Keratinocyte (primary cell): Measurements from ENCODE around the gene STN1. TPM values are rescaled to one million over a fixed set of nuclear protein-coding genes. Genes with fewer than 3 reads are reported as not detected.
A peak's percentile ranks its signal among the peaks of the same experiment; 100 is the strongest.

Experiments used
- DNase-seq: peaks from one replicate; pipeline ENCODE4 v3.0.0-alpha.2; 2011; ENCODE audit warnings: low read depth, missing footprints, low spot score
- FAIRE-seq: peaks from 2 replicates; lab custom pipeline; 2011; peaks lifted over from hg19 to GRCh38; lab: Jason Lieb, UNC
- H2AFZ ChIP-seq: 2 replicates; pipeline ENCODE4 v1.6.0; 2012; ENCODE audit warnings: low read length, control low read depth, inconsistent platforms; ENCODE audit not compliant: control insufficient read depth
- H3K27ac ChIP-seq: 2 replicates; pipeline ENCODE4 v1.5.1; 2011; ENCODE audit warnings: low read length; ENCODE audit not compliant: control insufficient read depth, insufficient read depth
- H3K27me3 ChIP-seq: 3 replicates; pipeline ENCODE4 v1.6.0; 2011; ENCODE audit warnings: low read length; ENCODE audit not compliant: control insufficient read depth, insufficient read depth; ENCODE audit errors: extremely low read depth
- H3K36me3 ChIP-seq, 2 experiments: 2 replicates in 1 of 2; 3 replicates in 1 of 2; pipeline ENCODE4 v1.5.1; 2011; ENCODE audit warnings: low read length in 2 of 2, mild to moderate bottlenecking in 1 of 2; ENCODE audit not compliant: control insufficient read depth in 2 of 2, insufficient read depth in 2 of 2; ENCODE audit errors: extremely low read depth in 1 of 2
- H3K4me1 ChIP-seq: 3 replicates; pipeline ENCODE4 v1.5.1; 2011; ENCODE audit warnings: low read length; ENCODE audit not compliant: control insufficient read depth, insufficient read depth; ENCODE audit errors: extremely low read depth
- H3K4me2 ChIP-seq: 3 replicates; pipeline ENCODE4 v1.6.0; 2011; ENCODE audit warnings: low read depth, low read length; ENCODE audit not compliant: control insufficient read depth, insufficient read depth; ENCODE audit errors: extremely low read depth
- H3K4me3 ChIP-seq, 3 experiments: fragments of 200-600 bp in 1 of 3; sonication (generic) in 1 of 3; 2 replicates in 2 of 3; 3 replicates in 1 of 3; pipeline ENCODE4 v1.5.1; 2011 to 2016; ENCODE audit warnings: low read length in 3 of 3, mild to moderate bottlenecking in 3 of 3, control low read depth in 2 of 3, inconsistent platforms in 1 of 3, low read depth in 1 of 3, mixed read lengths in 1 of 3, mixed run types in 1 of 3, moderate library complexity in 1 of 3; ENCODE audit not compliant: control insufficient read depth in 2 of 3, insufficient read depth in 2 of 3; ENCODE audit errors: extremely low read depth in 1 of 3
- H3K79me2 ChIP-seq: 2 replicates; pipeline ENCODE4 v1.6.0; 2012; ENCODE audit warnings: low read length; ENCODE audit not compliant: control insufficient read depth, insufficient read depth
- H3K9ac ChIP-seq: 3 replicates; pipeline ENCODE4 v1.6.0; 2011; ENCODE audit warnings: low read length; ENCODE audit not compliant: control insufficient read depth, insufficient read depth; ENCODE audit errors: extremely low read depth
- H3K9me1 ChIP-seq: 3 replicates; pipeline ENCODE4 v1.6.0; 2011; ENCODE audit warnings: low read length; ENCODE audit not compliant: control insufficient read depth, insufficient read depth; ENCODE audit errors: extremely low read depth
- H3K9me3 ChIP-seq: 2 replicates; pipeline ENCODE4 v1.5.1; 2012; ENCODE audit warnings: low read depth, low read length; ENCODE audit not compliant: control insufficient read depth
- H4K20me1 ChIP-seq: 3 replicates; pipeline ENCODE4 v1.6.0; 2011; ENCODE audit warnings: low read length; ENCODE audit not compliant: control insufficient read depth, insufficient read depth; ENCODE audit errors: extremely low read depth
- EZH2 ChIP-seq: IDR thresholded peaks from one replicate; pipeline ENCODE4 v1.6.1; 2012; ENCODE audit warnings: inconsistent platforms, mild to moderate bottlenecking, low read length, moderate library complexity
- dilution Hi-C: fragments of 300-500 bp; cut with MboI; formaldehyde crosslinking; loops from one replicate; pipeline ENCODE4 v1.7.0; 2020; ENCODE audit warnings: low sequenced_read_pairs; ENCODE audit not compliant: extremely low pct_ligation_motif_present
- polyA plus RNA-seq, 5 experiments: library from polyadenylated mRNA; depleted of rRNA in 3 of 5; stranded (reverse) in 3 of 5; stranded (forward) in 1 of 5; unstranded in 1 of 5; fragments of >200 nt; gene quantifications; 1 replicate in 1 of 5; 2 replicates in 3 of 5; 3 replicates in 1 of 5; pipeline versions ENCODE4 v1.2.1 to v1.2.3, GENCODE V29; 2011 to 2012; ENCODE audit warnings: missing spikeins in 2 of 5, low read depth in 1 of 5, low replicate concordance in 1 of 5
- TF ChIP-seq, protein P1 (sequence below), 3 experiments: IDR thresholded peaks in 1 of 3; conservative IDR thresholded peaks in 1 of 3; optimal IDR thresholded peaks in 1 of 3; 2 replicates in 2 of 3; 3 replicates in 1 of 3; pipeline versions ENCODE3 to v1.5.1; 2011; ENCODE audit warnings: low read length in 3 of 3, mild to moderate bottlenecking in 3 of 3, moderate library complexity in 2 of 3, control low read depth in 1 of 3, inconsistent platforms in 1 of 3; ENCODE audit not compliant: insufficient read depth in 2 of 3; ENCODE audit errors: extremely low read depth in 1 of 3

STN1 gene
- polyA plus RNA-seq, 1 donor (not counting 4 experiments of a cell fraction or from before 2014, with no cell fraction given) = 29.0 TPM

DNA sequence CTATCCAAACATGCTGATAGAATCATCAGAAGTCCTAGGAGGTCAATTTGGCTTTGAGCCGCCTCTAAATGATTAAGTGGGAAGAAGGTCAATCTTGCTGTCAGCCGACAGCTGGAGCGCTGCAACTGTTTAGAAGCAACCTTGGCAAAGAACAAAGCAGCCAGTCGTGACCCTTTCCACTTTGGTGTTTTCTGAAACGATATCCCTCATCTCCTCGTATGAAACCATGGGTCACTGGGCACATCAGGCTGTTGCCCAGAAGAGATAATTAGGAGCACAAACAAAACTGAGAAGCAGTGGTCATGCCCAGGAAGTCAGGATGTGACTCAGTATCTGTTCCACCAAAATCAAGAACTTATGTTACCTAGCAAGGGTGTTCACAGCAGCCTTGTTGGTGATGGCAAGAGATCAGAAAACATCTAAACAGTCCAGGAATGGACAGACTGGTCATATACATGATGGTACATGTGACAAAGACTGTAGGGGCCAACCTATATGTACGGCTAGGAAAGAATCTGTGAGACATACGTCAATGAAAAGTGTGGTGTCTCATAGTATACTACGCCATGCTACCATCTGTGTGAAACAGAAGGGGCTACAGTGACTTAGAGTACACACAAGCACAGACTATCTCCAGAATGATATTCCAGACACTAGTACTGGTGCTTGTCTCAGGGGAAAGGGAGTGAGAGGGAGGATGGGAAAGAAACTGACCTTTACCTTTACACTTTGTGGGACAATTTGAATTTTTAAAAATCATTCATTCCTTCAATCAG, 22.4 kb downstream of the STN1 start:
- FAIRE-seq = peak; percentile 81
- Histone ChIP-seq H3K27me3 (no peaks in the 10 kb centered on the region), H3K9me1 (peaks cover 3% of the 10 kb centered on the region), H3K9ac (no peak overlapping the region), H3K4me1 (peaks cover 39% of the 10 kb centered on the region), H2AFZ (no peak overlapping the region), H4K20me1 (no peaks in the 10 kb centered on the region), H3K4me2 (no peak overlapping the region), H3K79me2 (no peaks in the 10 kb centered on the region), H3K27ac (no peak overlapping the region), H3K36me3 (peaks cover 15 to 36% of the 10 kb centered on the region in 2 experiments), H3K9me3 (no peaks in the 10 kb centered on the region), H3K4me3 (no peak overlapping the region)
- TF ChIP-seq EZH2 = no peak
- TF ChIP-seq, protein P1, sequence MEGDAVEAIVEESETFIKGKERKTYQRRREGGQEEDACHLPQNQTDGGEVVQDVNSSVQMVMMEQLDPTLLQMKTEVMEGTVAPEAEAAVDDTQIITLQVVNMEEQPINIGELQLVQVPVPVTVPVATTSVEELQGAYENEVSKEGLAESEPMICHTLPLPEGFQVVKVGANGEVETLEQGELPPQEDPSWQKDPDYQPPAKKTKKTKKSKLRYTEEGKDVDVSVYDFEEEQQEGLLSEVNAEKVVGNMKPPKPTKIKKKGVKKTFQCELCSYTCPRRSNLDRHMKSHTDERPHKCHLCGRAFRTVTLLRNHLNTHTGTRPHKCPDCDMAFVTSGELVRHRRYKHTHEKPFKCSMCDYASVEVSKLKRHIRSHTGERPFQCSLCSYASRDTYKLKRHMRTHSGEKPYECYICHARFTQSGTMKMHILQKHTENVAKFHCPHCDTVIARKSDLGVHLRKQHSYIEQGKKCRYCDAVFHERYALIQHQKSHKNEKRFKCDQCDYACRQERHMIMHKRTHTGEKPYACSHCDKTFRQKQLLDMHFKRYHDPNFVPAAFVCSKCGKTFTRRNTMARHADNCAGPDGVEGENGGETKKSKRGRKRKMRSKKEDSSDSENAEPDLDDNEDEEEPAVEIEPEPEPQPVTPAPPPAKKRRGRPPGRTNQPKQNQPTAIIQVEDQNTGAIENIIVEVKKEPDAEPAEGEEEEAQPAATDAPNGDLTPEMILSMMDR (optimal IDR thresholded peaks at IDR 0.05 in 1 of 3, IDR thresholded peaks at IDR 0.05 in 1 of 3, conservative IDR thresholded peaks at IDR 0.05 in 1 of 3; ENCODE audit: extremely low read depth in 1 of 3, insufficient read depth in 2 of 3, low read length in 3 of 3) = no peak
- dilution Hi-C loops = no loop called here
- no peak for DNase-seq

DNA sequence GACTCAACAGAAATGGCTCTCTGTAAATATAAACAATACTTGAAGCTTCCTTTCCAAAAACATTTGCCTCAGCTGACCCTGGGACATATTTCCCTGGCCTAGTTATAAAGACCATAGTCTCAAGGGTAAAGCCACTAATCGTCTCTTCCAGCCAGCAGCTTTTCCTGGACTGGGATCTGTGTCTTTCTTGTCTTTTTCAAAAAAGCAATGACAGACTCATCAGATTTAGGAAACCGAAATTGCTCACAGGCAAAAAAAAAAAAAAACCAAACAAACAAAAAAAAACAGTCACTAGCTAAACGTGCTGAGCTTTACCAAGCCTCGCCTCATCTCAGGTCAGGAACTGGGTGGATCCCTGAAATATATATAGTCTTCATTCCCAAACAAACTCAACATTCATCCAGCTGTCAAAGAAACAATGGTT, 23.5 kb downstream of the STN1 start:
- peaks cover 41% of the 10 kb centered on the region for H3K4me1 ChIP-seq
- H3K27ac ChIP-seq = peak overlapping the region; percentile 47
- TF ChIP-seq, protein P1 (optimal IDR thresholded peaks at IDR 0.05 in 1 of 3, IDR thresholded peaks at IDR 0.05 in 1 of 3, conservative IDR thresholded peaks at IDR 0.05 in 1 of 3; ENCODE audit: extremely low read depth in 1 of 3, insufficient read depth in 2 of 3, low read length in 3 of 3) = no peak
- no peak for TF ChIP-seq EZH2
- H4K20me1 ChIP-seq = no peaks in the 10 kb centered on the region
- DNase-seq (no peak), FAIRE-seq (peak; percentile 69)
- H3K27me3 ChIP-seq = no peaks in the 10 kb centered on the region
- peaks cover 14 to 36% of the 10 kb centered on the region in 2 experiments for H3K36me3 ChIP-seq
- dilution Hi-C loops = no loop called here
- no peaks in the 10 kb centered on the region for H3K79me2 ChIP-seq
- H3K9me3 ChIP-seq = no peaks in the 10 kb centered on the region
- H3K9me1 ChIP-seq = no peaks in the 10 kb centered on the region
- H3K9ac ChIP-seq = no peak overlapping the region
- H3K4me3 ChIP-seq = no peak overlapping the region
- peak overlapping the region; percentile 34 for H3K4me2 ChIP-seq
- H2AFZ ChIP-seq = peak overlapping the region; percentile 19
